ENCODE results near the gene RERG.

The RERG gene

GRCh38 chr12:15168026-15168678, 53.1 kb downstream of the RERG start:
- H3K4me3 ChIP-seq (ENCODE audit: low read length), result no peak overlapping the region
- DNase-seq (ENCODE audit: low read depth), result no peak
- no peak for TF ChIP-seq CTCF (conservative IDR thresholded peaks at IDR 0.05; ENCODE audit: low read depth, low read length)

DNA sequence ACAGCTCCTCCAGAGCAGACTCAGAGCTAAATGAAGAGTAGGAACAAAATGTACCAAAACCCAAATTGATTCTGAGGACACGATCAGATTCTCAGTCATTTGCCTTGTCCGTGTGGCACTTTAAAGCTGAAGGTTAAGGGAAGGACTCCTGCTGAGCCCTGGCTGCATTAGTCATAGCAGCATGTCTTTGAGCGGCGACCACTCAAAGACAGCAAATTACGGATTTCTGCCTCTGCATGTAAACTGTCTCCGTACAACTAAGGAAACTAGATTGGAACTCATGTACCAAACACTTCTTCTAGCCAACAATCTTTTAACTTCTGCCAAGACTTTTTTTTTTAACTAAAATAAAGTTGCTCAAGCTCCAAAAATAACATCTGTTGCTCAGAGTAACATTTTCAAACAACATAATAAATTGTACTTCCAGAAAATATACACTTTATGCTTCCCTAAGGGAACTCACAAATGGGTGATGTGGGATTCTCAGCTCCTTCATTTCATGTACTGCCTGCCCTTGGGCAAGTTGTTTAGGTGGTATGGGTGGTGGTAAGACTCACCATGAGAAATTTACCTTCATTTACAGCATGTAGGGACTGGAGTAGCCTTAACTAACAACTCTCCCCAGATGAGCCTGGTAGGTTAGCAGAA, 56.1 kb downstream of the RERG start:
- no peak for TF ChIP-seq CTCF (conservative IDR thresholded peaks at IDR 0.05; ENCODE audit: low read depth, low read length)
- no peak for DNase-seq (ENCODE audit: low read depth)
- H3K4me3 ChIP-seq (ENCODE audit: low read length), result no peak overlapping the region

- no peak for TF ChIP-seq CTCF (conservative IDR thresholded peaks at IDR 0.05; ENCODE audit: low read depth, low read length)
- no peak overlapping the region for H3K4me3 ChIP-seq (ENCODE audit: low read length)
- DNase-seq (ENCODE audit: low read depth), result no peak
Measured at GRCh38 chr12:15163030-15163976, 57.9 kb downstream of the RERG start.

DNA sequence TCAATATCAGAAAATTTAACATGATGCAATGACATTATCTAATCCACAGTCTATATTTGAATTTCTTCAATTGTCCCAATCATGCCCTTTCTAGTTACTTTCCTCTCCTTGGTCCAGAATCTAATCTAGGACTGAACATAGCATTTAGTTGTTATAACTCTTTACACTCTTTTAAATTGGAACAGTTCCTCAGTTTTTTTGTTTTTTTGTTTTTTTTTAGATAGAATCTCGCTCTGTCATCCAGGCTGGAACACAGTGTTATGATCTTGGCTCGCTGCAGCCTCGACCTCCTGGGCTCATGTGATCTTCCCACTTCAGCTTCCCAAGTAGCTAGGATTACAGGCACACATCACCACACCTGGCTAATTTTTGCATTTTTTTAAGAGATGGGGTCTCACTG, 63.1 kb downstream of the RERG start:
- no peak for TF ChIP-seq CTCF (conservative IDR thresholded peaks at IDR 0.05; ENCODE audit: low read depth, low read length)
- DNase-seq (ENCODE audit: low read depth), result no peak
- H3K4me3 ChIP-seq (ENCODE audit: low read length), result no peak overlapping the region

GRCh38 chr12:15157269-15157671, 63.9 kb downstream of the RERG start:
- no peak overlapping the region for H3K4me3 ChIP-seq (ENCODE audit: low read length)
- no peak for DNase-seq (ENCODE audit: low read depth)
- no peak for TF ChIP-seq CTCF (conservative IDR thresholded peaks at IDR 0.05; ENCODE audit: low read depth, low read length)

GRCh38 chr12:15155271-15155670, 65.9 kb downstream of the RERG start:
- no peak for DNase-seq (ENCODE audit: low read depth)
- H3K4me3 ChIP-seq (ENCODE audit: low read length), result no peak overlapping the region
- TF ChIP-seq CTCF (conservative IDR thresholded peaks at IDR 0.05; ENCODE audit: low read depth, low read length), result no peak

All from retinal pigment epithelial cell (primary cell).